Activated CD4-positive, alpha-beta T cell treated with anti-CD3 and anti-CD28 coated beads for 1 hour (primary cell): ENCODE data around the gene GPC2.
"Not testable (repeated sequence)": the region's sequence is repeated elsewhere in the genome, so short reads cannot be mapped to it uniquely, and the experiment has no call there.

Experiments
- DNase-seq: peaks from one replicate; pipeline ENCODE4 v3.0.0-alpha.2; 2020

The GPC2 gene

GRCh38 chr7:100148225-100148558, 29.0 kb downstream of the GPC2 start:
- no peak for DNase-seq

GRCh38 chr7:100147278-100147677, 29.9 kb downstream of the GPC2 start:
- DNase-seq, result no peak

- DNase-seq, result not testable (repeated sequence)
Observed at GRCh38 chr7:100146350-100146749, 30.8 kb downstream of the GPC2 start.

- DNase-seq, result no peak
Observed at GRCh38 chr7:100142461-100142860, 34.7 kb downstream of the GPC2 start.

- DNase-seq, result no peak
Observed at GRCh38 chr7:100141555-100141949, 35.6 kb downstream of the GPC2 start.

GRCh38 chr7:100137851-100138760, 39.1 kb downstream of the GPC2 start:
- DNase-seq, result no peak

GRCh38 chr7:100132697-100133151, 44.5 kb downstream of the GPC2 start:
- peak; percentile 56 for DNase-seq

GRCh38 chr7:100132126-100132525, 45.1 kb downstream of the GPC2 start:
- no peak for DNase-seq

- peak; percentile 70 for DNase-seq
Observed at GRCh38 chr7:100130608-100131453, 46.4 kb downstream of the GPC2 start.

GRCh38 chr7:100130220-100130607, 47.0 kb downstream of the GPC2 start:
- not testable (repeated sequence) for DNase-seq

GRCh38 chr7:100128637-100128963, 48.6 kb downstream of the GPC2 start:
- DNase-seq, result no peak

GRCh38 chr7:100127866-100128636, 49.1 kb downstream of the GPC2 start:
- no peak for DNase-seq

GRCh38 chr7:100126931-100127865, 50.0 kb downstream of the GPC2 start, which contains the start of gene MBLAC1:
TSS of gene MBLAC1 (plus strand) at chr7:100126967. CDS start at chr7:100127396, 429 bp downstream.
- DNase-seq, result peak; percentile 83

- no peak for DNase-seq
Observed at GRCh38 chr7:100126239-100126930, 50.8 kb downstream of the GPC2 start.

- no peak for DNase-seq
Observed at GRCh38 chr7:100124301-100125230, 52.6 kb downstream of the GPC2 start.

GRCh38 chr7:100122568-100122967, 54.6 kb downstream of the GPC2 start:
- DNase-seq, result no peak

- DNase-seq, result no peak
Observed at GRCh38 chr7:100122067-100122466, 55.1 kb downstream of the GPC2 start.

GRCh38 chr7:100120733-100121036, 56.5 kb downstream of the GPC2 start:
- no peak for DNase-seq

- DNase-seq, result peak; percentile 51
Observed at GRCh38 chr7:100119970-100120732, 57.0 kb downstream of the GPC2 start.
